Measurements from ENCODE around the gene FAM131A. TPM values are rescaled to one million over a fixed set of nuclear protein-coding genes. Genes with fewer than 3 reads are reported as not detected.

The FAM131A gene
- total RNA-seq, 1 experiment from 2014 or later: 23.0 TPM

DNA sequence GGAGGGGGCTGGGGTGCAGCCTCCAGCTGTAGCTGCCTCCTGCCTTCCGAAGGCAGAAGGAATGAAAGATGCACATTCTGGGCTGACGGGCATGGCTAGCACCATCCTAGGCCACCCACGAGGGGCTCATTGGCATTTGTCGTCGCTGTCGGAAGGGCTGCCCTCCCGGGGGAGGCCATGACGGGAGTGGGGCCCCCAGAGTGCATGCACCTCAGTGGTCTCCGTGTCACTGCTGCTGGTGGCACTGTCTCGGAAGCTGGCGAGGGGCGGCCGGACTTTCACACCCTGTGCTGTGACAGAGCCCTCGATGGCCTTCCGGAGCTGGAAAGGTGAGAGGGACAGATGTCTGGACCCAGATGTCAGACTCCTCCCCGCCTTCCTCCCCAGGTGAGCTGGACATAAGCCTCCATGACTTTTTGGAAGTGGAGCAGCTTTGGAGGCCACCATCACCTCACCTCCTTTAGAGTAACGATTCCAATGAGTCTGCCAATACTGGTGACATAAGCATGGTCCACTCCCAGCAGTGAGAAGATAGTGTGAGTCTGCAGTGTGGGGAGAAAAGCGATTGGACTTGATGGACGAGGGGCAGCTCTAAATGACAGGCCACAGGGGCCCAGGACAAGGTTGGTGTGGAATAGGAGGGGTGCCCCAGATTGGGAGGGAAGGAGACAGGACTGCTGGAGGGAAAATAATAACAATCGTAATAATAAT, 9.2 kb downstream of the FAM131A start:
- ChIA-PET CTCF (interaction anchor here (0.6 to 2.9 kb wide), 5 partner anchors 9 to 167 kb away, joined by 4 to 20 read pairs (median 11); partner anchors contain the start of gene FAM131A), POLR2A (no interaction called here)
- peaks cover 8% of the 10 kb centered on the region; the same call in 1 of the 2 replicates for H3K36me3 Mint-ChIP-seq
- H3K27me3 Mint-ChIP-seq (ENCODE audit: low read depth): no peaks in the 10 kb centered on the region
- H3K27ac Mint-ChIP-seq: no peak overlapping the region
- no peak for TF ChIP-seq ZNF138 (CRISPR knock-in tag; conservative IDR thresholded peaks at IDR 0.05)
- TF ChIP-seq, protein P1, sequence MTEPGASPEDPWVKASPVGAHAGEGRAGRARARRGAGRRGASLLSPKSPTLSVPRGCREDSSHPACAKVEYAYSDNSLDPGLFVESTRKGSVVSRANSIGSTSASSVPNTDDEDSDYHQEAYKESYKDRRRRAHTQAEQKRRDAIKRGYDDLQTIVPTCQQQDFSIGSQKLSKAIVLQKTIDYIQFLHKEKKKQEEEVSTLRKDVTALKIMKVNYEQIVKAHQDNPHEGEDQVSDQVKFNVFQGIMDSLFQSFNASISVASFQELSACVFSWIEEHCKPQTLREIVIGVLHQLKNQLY (CRISPR knock-in tag; IDR thresholded peaks at IDR 0.05): no peak
- TF ChIP-seq SP1 (CRISPR knock-in tag; conservative IDR thresholded peaks at IDR 0.05): no peak
- H3K4me3 Mint-ChIP-seq: no peak overlapping the region
- no peak for ATAC-seq
- DNase-seq (ENCODE audit: low spot score): no peak
- H3K9me3 Mint-ChIP-seq: no peaks in the 10 kb centered on the region
- peaks cover 16% of the 10 kb centered on the region for H3K4me1 Mint-ChIP-seq

DNA sequence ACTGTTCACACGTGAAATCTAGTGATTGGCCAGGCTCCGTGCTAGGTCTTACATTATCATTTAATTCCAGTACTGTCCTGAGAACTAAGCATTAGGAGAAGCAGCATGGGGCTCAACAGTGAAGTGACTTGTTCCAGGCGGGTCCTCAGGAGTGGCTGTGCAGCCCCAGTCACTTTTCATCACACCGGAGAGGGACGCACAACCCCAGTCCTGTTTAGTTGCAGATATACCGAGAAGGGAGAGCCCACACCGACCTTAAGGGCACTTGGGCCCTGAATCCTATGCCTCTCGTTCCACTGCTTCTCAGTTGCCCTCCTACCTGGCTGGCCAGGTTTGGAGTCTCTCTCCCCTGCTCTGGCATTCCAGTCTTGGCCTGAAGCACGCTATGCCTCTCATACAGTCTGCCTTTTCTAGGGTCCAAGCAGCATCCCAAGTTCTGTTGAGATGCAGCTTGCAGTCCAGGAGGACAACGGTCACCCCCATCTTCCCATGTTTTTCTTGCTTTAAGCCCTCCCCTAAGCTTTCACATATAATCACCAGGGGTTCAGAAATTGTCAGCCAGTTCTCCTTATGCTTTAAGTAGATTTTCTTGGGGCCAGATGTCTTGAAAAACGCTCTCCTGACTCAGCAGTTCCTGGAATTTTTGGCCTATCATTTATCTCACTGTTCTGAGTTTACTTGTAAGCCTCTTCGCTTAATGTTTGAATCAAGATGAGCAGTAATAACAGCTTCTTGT, 10.1 kb downstream of the FAM131A start:
- Mint-ChIP-seq H3K27me3 (ENCODE audit: low read depth) (no peaks in the 10 kb centered on the region), H3K4me1 (peaks cover 19% of the 10 kb centered on the region), H3K9me3 (no peaks in the 10 kb centered on the region), H3K4me3 (no peak overlapping the region), H3K27ac (peak overlapping the region; percentile 31), H3K36me3 (peaks cover 11% of the 10 kb centered on the region)
- ATAC-seq (no peak), DNase-seq (ENCODE audit: low spot score) (no peak)
- ChIA-PET POLR2A (interaction anchor here (0.7 to 1.5 kb wide), 2 partner anchors 8 to 13 kb away, joined by 5 to 6 read pairs; no protein-coding TSS in a partner anchor), CTCF (interaction anchor here (1.4 to 2.1 kb wide), 2 partner anchors 166 kb away, joined by 5 to 15 read pairs; no protein-coding TSS in a partner anchor)
- TF ChIP-seq SMAD4 (CRISPR knock-in tag; IDR thresholded peaks at IDR 0.05) (no peak), CREM (CRISPR knock-in tag; IDR thresholded peaks at IDR 0.05) (no peak), ZNF138 (CRISPR knock-in tag; conservative IDR thresholded peaks at IDR 0.05) (no peak)

DNA sequence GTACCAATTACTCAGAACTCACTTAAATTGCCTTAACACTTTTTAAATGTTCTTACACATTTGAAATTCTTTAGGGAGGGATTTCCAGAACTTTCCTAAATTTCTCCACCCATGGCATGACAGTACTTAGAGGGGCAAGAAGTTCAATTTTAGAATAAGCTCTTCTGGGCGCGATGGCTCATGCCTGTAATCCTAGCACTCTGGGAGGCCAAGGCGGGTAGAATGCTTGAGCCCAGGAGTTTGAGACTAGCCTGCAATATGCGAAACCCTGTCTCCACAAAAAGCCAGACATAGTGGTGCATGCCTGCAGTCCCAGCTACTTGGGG, 10.6 kb downstream of the FAM131A start:
- POLR2A ChIA-PET: interaction anchor here (0.7 to 1.5 kb wide), 2 partner anchors 9 to 13 kb away, joined by 5 to 6 read pairs; no protein-coding TSS in a partner anchor
- Mint-ChIP-seq H3K36me3 (peaks cover 7% of the 10 kb centered on the region), H3K9me3 (no peaks in the 10 kb centered on the region), H3K27me3 (ENCODE audit: low read depth) (no peaks in the 10 kb centered on the region), H3K4me1 (peaks cover 19% of the 10 kb centered on the region), H3K4me3 (no peak overlapping the region), H3K27ac (peak overlapping the region; percentile 31; the same call in 1 of the 2 replicates)
- ATAC-seq (no peak), DNase-seq (ENCODE audit: low spot score) (no peak)
- TF ChIP-seq ZNF423 (CRISPR knock-in tag; IDR thresholded peaks at IDR 0.05): no peak
- TF ChIP-seq, protein P2, sequence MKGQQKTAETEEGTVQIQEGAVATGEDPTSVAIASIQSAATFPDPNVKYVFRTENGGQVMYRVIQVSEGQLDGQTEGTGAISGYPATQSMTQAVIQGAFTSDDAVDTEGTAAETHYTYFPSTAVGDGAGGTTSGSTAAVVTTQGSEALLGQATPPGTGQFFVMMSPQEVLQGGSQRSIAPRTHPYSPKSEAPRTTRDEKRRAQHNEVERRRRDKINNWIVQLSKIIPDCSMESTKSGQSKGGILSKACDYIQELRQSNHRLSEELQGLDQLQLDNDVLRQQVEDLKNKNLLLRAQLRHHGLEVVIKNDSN (CRISPR knock-in tag; IDR thresholded peaks at IDR 0.05): no peak
- CTCF ChIA-PET: interaction anchor here (1.4 kb wide), 1 partner anchor 165 kb away, joined by 5 read pairs; no protein-coding TSS in a partner anchor

DNA sequence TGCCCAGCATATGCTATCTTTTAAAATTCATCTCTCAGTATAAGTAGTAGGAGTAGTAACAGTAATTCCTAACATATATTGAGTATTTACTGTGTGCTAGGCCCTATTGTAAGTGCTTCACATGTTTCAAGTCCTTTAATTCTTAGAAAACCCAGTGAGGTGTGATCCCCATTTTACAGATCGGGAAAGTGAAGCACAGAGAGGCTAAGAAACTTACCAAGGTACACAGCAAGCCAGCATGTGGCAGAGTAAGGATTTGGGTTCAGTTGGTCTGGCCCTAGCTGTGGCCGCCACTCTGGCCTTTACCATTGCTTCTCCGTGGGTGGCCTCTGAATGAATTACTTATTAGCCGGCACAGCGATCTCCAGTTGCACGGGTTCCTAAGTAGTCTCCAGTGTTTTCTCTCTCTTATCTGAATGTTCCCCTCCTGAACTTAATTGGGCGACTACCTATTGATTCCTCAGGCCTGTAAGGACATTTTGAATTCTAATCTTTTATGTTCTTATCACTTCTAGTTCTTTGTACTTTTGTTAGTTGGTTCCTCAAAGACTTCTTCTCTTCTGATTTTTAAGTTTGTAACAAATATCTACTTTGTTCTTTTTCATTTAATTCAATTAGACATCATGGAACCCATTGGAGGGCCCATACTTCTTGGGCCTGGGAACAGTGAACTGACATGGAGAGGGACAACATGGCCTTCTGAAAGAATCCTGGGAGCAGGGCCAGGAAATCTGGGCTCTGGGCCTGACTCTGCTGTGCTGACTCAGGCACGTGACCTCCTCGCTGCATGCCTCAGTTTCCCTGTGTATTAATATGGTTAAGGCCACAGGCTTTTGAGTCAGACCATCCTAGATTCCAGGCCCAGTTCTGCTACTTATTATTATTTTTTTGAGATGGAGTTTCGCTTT, 12.4 kb downstream of the FAM131A start:
- no peak overlapping the region for H3K27ac Mint-ChIP-seq
- no peaks in the 10 kb centered on the region for H3K9me3 Mint-ChIP-seq
- H3K4me1 Mint-ChIP-seq: peaks cover 19% of the 10 kb centered on the region
- H3K4me3 Mint-ChIP-seq: no peak overlapping the region
- H3K27me3 Mint-ChIP-seq (ENCODE audit: low read depth): no peaks in the 10 kb centered on the region
- ATAC-seq (no peak), DNase-seq (ENCODE audit: low spot score) (no peak)
- ChIA-PET POLR2A (interaction anchor here (1.3 kb wide), 1 partner anchor 13 kb away, joined by 3 read pairs; the partner anchor contains the start of gene FAM131A), CTCF (no interaction called here)
- no peak for TF ChIP-seq ZNF416 (CRISPR knock-in tag; IDR thresholded peaks at IDR 0.05)
- peaks cover 3% of the 10 kb centered on the region for H3K36me3 Mint-ChIP-seq

DNA sequence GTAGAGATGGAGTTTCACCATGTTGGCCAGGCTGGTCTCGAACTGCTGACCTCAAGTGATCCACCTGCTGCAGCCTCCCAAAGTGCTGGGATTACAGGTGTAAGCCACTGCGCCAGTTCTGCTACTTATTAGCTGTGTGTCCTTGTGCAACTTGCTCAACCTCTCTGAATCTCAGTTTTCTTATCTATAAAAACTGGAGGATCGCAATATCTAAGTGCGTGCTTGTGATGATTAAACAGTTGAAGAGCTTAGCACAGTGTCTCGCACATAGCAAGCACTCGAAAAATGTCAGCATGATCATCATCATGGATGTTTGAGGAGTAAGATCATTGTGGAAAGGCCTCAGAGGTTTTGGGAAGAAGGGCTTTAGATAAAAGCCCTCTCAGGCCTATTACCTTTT, 13.2 kb downstream of the FAM131A start:
- no peak for DNase-seq (ENCODE audit: low spot score)
- peaks cover 14% of the 10 kb centered on the region for H3K4me1 Mint-ChIP-seq
- ChIA-PET CTCF (interaction anchor here (1.1 to 1.5 kb wide), 2 partner anchors 12 to 163 kb away, joined by 3 to 8 read pairs; partner anchors contain the start of gene FAM131A), POLR2A (interaction anchor here (1.3 kb wide), 1 partner anchor 13 kb away, joined by 3 read pairs; the partner anchor contains the start of gene FAM131A)
- no peaks in the 10 kb centered on the region for H3K27me3 Mint-ChIP-seq (ENCODE audit: low read depth)
- H3K9me3 Mint-ChIP-seq: no peaks in the 10 kb centered on the region
- H3K36me3 Mint-ChIP-seq: peaks cover 9% of the 10 kb centered on the region
- no peak overlapping the region for H3K4me3 Mint-ChIP-seq
- no peak overlapping the region; the same call in 1 of the 2 replicates for H3K27ac Mint-ChIP-seq
- no peak for ATAC-seq
- no peak for TF ChIP-seq ZNF671 (CRISPR knock-in tag; IDR thresholded peaks at IDR 0.05)
- no peak for TF ChIP-seq NR2C2 (CRISPR knock-in tag; IDR thresholded peaks at IDR 0.05)
- TF ChIP-seq, protein P3, sequence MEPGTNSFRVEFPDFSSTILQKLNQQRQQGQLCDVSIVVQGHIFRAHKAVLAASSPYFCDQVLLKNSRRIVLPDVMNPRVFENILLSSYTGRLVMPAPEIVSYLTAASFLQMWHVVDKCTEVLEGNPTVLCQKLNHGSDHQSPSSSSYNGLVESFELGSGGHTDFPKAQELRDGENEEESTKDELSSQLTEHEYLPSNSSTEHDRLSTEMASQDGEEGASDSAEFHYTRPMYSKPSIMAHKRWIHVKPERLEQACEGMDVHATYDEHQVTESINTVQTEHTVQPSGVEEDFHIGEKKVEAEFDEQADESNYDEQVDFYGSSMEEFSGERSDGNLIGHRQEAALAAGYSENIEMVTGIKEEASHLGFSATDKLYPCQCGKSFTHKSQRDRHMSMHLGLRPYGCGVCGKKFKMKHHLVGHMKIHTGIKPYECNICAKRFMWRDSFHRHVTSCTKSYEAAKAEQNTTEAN (CRISPR knock-in tag; IDR thresholded peaks at IDR 0.05): no peak
- no peak for TF ChIP-seq NFATC4 (CRISPR knock-in tag; IDR thresholded peaks at IDR 0.05)
- TF ChIP-seq, protein P4, sequence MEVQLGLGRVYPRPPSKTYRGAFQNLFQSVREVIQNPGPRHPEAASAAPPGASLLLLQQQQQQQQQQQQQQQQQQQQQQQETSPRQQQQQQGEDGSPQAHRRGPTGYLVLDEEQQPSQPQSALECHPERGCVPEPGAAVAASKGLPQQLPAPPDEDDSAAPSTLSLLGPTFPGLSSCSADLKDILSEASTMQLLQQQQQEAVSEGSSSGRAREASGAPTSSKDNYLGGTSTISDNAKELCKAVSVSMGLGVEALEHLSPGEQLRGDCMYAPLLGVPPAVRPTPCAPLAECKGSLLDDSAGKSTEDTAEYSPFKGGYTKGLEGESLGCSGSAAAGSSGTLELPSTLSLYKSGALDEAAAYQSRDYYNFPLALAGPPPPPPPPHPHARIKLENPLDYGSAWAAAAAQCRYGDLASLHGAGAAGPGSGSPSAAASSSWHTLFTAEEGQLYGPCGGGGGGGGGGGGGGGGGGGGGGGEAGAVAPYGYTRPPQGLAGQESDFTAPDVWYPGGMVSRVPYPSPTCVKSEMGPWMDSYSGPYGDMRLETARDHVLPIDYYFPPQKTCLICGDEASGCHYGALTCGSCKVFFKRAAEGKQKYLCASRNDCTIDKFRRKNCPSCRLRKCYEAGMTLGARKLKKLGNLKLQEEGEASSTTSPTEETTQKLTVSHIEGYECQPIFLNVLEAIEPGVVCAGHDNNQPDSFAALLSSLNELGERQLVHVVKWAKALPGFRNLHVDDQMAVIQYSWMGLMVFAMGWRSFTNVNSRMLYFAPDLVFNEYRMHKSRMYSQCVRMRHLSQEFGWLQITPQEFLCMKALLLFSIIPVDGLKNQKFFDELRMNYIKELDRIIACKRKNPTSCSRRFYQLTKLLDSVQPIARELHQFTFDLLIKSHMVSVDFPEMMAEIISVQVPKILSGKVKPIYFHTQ (CRISPR knock-in tag; IDR thresholded peaks at IDR 0.05): no peak
- TF ChIP-seq, protein P5, sequence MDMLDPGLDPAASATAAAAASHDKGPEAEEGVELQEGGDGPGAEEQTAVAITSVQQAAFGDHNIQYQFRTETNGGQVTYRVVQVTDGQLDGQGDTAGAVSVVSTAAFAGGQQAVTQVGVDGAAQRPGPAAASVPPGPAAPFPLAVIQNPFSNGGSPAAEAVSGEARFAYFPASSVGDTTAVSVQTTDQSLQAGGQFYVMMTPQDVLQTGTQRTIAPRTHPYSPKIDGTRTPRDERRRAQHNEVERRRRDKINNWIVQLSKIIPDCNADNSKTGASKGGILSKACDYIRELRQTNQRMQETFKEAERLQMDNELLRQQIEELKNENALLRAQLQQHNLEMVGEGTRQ (CRISPR knock-in tag; IDR thresholded peaks at IDR 0.05): no peak
- TF ChIP-seq JUN (CRISPR knock-in tag; IDR thresholded peaks at IDR 0.05): no peak
- no peak for TF ChIP-seq JAZF1 (CRISPR knock-in tag; IDR thresholded peaks at IDR 0.05)

All from WTC11 (cell line).